ENCODE data around the gene LSP1. TPM values are rescaled to one million over a fixed set of nuclear protein-coding genes. Genes with fewer than 3 reads are reported as not detected.

The LSP1 gene
- total and polyA plus RNA-seq, 4 donors: 5.0 to 7.7 (median 5.7) TPM

DNA sequence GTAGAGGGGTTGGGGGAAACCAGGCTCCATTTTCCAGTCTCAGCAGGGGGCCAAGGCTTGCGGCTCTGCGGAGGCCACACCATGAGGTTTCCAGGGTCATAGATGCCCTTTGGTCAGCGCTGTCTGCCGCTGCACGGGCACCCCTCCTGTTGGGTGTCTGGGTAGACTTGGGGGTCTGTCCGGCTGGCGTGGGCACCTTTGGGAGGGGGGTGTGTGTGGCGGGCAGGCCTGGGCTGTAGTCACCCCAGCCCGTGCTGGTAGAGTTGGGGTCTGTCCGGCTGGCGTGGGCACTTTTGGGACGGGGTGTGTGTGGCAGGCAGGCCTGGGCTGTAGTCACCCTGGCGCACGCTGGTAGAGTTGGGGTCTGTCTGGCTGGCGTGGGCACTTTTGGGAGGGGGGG lies 18.6 kb downstream of the LSP1 start:
- H3K36me3 ChIP-seq (ENCODE audit: control insufficient read depth in 4 of 4, insufficient read depth in 3 of 4, low read depth in 1 of 4, low read length in 3 of 4): no peaks in the 10 kb centered on the region
- peaks cover 0 to 6% (median 0%) of the 10 kb centered on the region in 4 donors for H3K4me1 ChIP-seq (ENCODE audit: control insufficient read depth in 4 of 4, insufficient read depth in 4 of 4, low read length in 3 of 4)
- DNase-seq (ENCODE audit: low spot score): no peak
- peaks cover 0 to 3% (median 0%) of the 10 kb centered on the region in 4 donors for H3K27me3 ChIP-seq (ENCODE audit: control insufficient read depth in 4 of 4, insufficient read depth in 4 of 4, low read length in 3 of 4)
- H3K9me3 ChIP-seq (ENCODE audit: control insufficient read depth in 4 of 4, low read length in 3 of 4): no peaks in the 10 kb centered on the region
- no peak overlapping the region for H3K9ac ChIP-seq (ENCODE audit: low read depth in 1 of 2, low read length in 2 of 2)
- TF ChIP-seq JUND (IDR thresholded peaks at IDR 0.05) (no peak), EGR1 (IDR thresholded peaks at IDR 0.05; ENCODE audit: low read depth in 2 of 2) (no peak), HNF4A (conservative IDR thresholded peaks at IDR 0.05) (no peak), RXRA (IDR thresholded peaks at IDR 0.05) (no peak), TAF1 (conservative IDR thresholded peaks at IDR 0.05) (no peak), FOXA1 (IDR thresholded peaks at IDR 0.05) (no peak), FOXA2 (IDR thresholded peaks at IDR 0.05) (no peak), YY1 (IDR thresholded peaks at IDR 0.05) (no peak), HNF4G (IDR thresholded peaks at IDR 0.05) (no peak)
- TF ChIP-seq, protein P1, sequence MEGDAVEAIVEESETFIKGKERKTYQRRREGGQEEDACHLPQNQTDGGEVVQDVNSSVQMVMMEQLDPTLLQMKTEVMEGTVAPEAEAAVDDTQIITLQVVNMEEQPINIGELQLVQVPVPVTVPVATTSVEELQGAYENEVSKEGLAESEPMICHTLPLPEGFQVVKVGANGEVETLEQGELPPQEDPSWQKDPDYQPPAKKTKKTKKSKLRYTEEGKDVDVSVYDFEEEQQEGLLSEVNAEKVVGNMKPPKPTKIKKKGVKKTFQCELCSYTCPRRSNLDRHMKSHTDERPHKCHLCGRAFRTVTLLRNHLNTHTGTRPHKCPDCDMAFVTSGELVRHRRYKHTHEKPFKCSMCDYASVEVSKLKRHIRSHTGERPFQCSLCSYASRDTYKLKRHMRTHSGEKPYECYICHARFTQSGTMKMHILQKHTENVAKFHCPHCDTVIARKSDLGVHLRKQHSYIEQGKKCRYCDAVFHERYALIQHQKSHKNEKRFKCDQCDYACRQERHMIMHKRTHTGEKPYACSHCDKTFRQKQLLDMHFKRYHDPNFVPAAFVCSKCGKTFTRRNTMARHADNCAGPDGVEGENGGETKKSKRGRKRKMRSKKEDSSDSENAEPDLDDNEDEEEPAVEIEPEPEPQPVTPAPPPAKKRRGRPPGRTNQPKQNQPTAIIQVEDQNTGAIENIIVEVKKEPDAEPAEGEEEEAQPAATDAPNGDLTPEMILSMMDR (IDR thresholded peaks at IDR 0.05; ENCODE audit: low read depth, low read length, missing input control): no peak
- TF ChIP-seq, protein P2, sequence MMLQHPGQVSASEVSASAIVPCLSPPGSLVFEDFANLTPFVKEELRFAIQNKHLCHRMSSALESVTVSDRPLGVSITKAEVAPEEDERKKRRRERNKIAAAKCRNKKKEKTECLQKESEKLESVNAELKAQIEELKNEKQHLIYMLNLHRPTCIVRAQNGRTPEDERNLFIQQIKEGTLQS (IDR thresholded peaks at IDR 0.05): no peak
- TF ChIP-seq, protein P3, sequence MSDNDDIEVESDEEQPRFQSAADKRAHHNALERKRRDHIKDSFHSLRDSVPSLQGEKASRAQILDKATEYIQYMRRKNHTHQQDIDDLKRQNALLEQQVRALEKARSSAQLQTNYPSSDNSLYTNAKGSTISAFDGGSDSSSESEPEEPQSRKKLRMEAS (IDR thresholded peaks at IDR 0.05): no peak
- TF ChIP-seq, protein P4, sequence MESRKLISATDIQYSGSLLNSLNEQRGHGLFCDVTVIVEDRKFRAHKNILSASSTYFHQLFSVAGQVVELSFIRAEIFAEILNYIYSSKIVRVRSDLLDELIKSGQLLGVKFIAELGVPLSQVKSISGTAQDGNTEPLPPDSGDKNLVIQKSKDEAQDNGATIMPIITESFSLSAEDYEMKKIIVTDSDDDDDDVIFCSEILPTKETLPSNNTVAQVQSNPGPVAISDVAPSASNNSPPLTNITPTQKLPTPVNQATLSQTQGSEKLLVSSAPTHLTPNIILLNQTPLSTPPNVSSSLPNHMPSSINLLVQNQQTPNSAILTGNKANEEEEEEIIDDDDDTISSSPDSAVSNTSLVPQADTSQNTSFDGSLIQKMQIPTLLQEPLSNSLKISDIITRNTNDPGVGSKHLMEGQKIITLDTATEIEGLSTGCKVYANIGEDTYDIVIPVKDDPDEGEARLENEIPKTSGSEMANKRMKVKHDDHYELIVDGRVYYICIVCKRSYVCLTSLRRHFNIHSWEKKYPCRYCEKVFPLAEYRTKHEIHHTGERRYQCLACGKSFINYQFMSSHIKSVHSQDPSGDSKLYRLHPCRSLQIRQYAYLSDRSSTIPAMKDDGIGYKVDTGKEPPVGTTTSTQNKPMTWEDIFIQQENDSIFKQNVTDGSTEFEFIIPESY (IDR thresholded peaks at IDR 0.05): no peak
- no peak overlapping the region for H3K4me3 ChIP-seq (ENCODE audit: low read depth in 1 of 3, low read length in 3 of 3)
- WGBS: 86% methylated on average over 15 of the region's 15 CpGs
- no peak overlapping the region for H3K27ac ChIP-seq (ENCODE audit: low read depth in 1 of 2, low read length in 2 of 2)

DNA sequence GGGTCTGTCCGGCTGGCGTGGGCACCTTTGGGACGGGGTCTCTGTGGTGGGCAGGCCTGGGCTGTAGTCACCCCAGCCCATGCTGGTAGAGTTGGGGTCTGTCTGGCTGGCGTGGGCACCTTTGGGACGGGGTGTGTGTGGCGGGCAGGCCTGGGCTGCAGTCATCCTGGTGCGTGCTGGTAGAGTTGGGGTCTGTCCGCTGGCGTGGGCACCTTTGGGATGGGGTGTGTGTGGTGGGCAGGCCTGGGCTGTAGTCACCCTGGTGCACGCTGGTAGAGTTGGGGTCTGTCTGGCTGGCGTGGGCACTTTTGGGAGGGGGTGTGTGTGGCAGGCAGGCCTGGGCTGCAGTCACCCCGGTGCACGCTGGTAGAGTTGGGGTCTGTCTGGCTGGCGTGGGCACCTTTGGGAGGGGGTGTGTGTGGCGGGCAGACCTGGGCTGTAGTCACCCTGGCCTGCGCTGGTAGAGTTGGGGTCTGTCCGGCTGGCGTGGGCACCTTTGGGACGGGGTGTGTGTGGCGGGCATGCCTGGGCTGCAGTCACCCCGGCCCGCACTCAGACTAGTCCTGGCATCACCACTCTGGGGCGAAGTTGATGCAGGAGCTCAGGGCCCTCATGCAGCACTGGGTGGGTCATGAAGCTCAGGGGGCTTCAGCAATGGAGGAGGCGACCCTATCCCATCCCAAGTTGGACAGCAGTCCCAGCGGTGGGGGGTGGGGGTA lies 19.5 kb downstream of the LSP1 start:
- Histone ChIP-seq H3K4me3 (ENCODE audit: low read depth in 1 of 3, low read length in 3 of 3) (no peak overlapping the region), H3K27me3 (ENCODE audit: control insufficient read depth in 4 of 4, insufficient read depth in 4 of 4, low read length in 3 of 4) (peaks cover 0 to 3% (median 0%) of the 10 kb centered on the region in 4 donors), H3K4me1 (ENCODE audit: control insufficient read depth in 4 of 4, insufficient read depth in 4 of 4, low read length in 3 of 4) (peaks cover 0 to 6% (median 0%) of the 10 kb centered on the region in 4 donors), H3K36me3 (ENCODE audit: control insufficient read depth in 4 of 4, insufficient read depth in 3 of 4, low read depth in 1 of 4, low read length in 3 of 4) (no peaks in the 10 kb centered on the region), H3K9me3 (ENCODE audit: control insufficient read depth in 4 of 4, low read length in 3 of 4) (no peaks in the 10 kb centered on the region), H3K9ac (ENCODE audit: low read depth in 1 of 2, low read length in 2 of 2) (no peak overlapping the region), H3K27ac (ENCODE audit: low read depth in 1 of 2, low read length in 2 of 2) (no peak overlapping the region)
- TF ChIP-seq RXRA (IDR thresholded peaks at IDR 0.05) (no peak), FOXA2 (IDR thresholded peaks at IDR 0.05) (no peak), TAF1 (conservative IDR thresholded peaks at IDR 0.05) (no peak), JUND (IDR thresholded peaks at IDR 0.05) (no peak), NR2F2 (IDR thresholded peaks at IDR 0.05) (no peak), FOXA1 (IDR thresholded peaks at IDR 0.05) (no peak)
- TF ChIP-seq, protein P3 (IDR thresholded peaks at IDR 0.05): no peak
- TF ChIP-seq, protein P2 (IDR thresholded peaks at IDR 0.05): no peak
- TF ChIP-seq, protein P5, sequence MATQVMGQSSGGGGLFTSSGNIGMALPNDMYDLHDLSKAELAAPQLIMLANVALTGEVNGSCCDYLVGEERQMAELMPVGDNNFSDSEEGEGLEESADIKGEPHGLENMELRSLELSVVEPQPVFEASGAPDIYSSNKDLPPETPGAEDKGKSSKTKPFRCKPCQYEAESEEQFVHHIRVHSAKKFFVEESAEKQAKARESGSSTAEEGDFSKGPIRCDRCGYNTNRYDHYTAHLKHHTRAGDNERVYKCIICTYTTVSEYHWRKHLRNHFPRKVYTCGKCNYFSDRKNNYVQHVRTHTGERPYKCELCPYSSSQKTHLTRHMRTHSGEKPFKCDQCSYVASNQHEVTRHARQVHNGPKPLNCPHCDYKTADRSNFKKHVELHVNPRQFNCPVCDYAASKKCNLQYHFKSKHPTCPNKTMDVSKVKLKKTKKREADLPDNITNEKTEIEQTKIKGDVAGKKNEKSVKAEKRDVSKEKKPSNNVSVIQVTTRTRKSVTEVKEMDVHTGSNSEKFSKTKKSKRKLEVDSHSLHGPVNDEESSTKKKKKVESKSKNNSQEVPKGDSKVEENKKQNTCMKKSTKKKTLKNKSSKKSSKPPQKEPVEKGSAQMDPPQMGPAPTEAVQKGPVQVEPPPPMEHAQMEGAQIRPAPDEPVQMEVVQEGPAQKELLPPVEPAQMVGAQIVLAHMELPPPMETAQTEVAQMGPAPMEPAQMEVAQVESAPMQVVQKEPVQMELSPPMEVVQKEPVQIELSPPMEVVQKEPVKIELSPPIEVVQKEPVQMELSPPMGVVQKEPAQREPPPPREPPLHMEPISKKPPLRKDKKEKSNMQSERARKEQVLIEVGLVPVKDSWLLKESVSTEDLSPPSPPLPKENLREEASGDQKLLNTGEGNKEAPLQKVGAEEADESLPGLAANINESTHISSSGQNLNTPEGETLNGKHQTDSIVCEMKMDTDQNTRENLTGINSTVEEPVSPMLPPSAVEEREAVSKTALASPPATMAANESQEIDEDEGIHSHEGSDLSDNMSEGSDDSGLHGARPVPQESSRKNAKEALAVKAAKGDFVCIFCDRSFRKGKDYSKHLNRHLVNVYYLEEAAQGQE (IDR thresholded peaks at IDR 0.05): no peak
- TF ChIP-seq, protein P4 (IDR thresholded peaks at IDR 0.05): no peak
- no peak for DNase-seq (ENCODE audit: low spot score)
- WGBS: 87% methylated on average over 25 of the region's 25 CpGs

Measured in liver (tissue), 9 donors.